Astrocyte (in vitro differentiated cells and primary cell): Measurements from ENCODE around the gene SCIN.

Experiments used
- EZH2 ChIP-seq: IDR thresholded peaks from 2 replicates; pipeline ENCODE4 v1.6.1; 2012; ENCODE audit warnings: mild to moderate bottlenecking, low read length, inconsistent platforms; ENCODE audit not compliant: insufficient read depth
- TF ChIP-seq, protein P1 (sequence below): IDR thresholded peaks from 2 replicates; pipeline ENCODE4 v1.5.1; 2011; ENCODE audit warnings: low read depth, mild to moderate bottlenecking, inconsistent platforms, low read length, moderate library complexity; ENCODE audit not compliant: insufficient read depth

DNA sequence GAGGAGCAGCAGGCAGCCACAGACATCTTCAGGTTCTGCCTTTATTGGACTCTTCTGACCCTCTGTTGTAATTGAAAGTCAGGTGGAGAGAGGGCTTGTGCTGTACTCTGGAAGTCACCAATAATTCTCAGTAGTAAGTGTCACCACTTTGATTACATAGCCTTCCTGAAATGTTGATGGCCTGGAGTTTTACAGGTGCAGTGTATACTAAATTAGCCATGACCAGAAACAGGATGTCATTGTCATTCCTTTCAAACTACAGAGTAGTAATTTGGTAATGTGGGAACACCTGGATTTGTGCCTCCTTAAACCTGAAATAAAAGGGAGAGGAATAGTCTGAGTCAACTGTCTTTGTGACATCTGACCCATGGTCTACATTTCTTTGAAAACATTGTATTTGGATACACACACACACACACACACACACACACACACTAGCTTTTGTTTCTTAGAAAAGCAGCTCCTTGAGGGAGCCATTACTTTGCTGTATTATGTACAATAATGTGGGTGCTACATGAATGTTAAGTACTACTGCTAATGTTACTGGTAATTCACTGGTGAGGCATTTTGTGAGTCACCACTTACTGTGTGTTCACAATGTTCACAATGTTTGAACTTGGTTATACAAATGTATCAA lies 136.5 kb downstream of the SCIN start:
- TF ChIP-seq, protein P1, sequence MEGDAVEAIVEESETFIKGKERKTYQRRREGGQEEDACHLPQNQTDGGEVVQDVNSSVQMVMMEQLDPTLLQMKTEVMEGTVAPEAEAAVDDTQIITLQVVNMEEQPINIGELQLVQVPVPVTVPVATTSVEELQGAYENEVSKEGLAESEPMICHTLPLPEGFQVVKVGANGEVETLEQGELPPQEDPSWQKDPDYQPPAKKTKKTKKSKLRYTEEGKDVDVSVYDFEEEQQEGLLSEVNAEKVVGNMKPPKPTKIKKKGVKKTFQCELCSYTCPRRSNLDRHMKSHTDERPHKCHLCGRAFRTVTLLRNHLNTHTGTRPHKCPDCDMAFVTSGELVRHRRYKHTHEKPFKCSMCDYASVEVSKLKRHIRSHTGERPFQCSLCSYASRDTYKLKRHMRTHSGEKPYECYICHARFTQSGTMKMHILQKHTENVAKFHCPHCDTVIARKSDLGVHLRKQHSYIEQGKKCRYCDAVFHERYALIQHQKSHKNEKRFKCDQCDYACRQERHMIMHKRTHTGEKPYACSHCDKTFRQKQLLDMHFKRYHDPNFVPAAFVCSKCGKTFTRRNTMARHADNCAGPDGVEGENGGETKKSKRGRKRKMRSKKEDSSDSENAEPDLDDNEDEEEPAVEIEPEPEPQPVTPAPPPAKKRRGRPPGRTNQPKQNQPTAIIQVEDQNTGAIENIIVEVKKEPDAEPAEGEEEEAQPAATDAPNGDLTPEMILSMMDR, result no peak
- TF ChIP-seq EZH2, result no peak
